KOPT-K1 (cell line): ENCODE measurements around the gene GPR83.

Experiments
- H3K27ac ChIP-seq: fragments of 200-600 bp; sonication (generic); 2 replicates; pipeline ENCODE4 v1.5.1; 2016; ENCODE audit warnings: antibody characterized with exemption, mild to moderate bottlenecking, low read depth, low read length; ENCODE audit not compliant: poor library complexity, severe bottlenecking
- H3K36me3 ChIP-seq: fragments of 200-600 bp; sonication (generic); 2 replicates; pipeline ENCODE4 v1.5.1; 2017; ENCODE audit warnings: antibody characterized with exemption, mild to moderate bottlenecking, low read length, moderate library complexity; ENCODE audit not compliant: insufficient read depth
- H3K9me3 ChIP-seq: fragments of 200-600 bp; sonication (generic); 2 replicates; pipeline ENCODE4 v1.5.1; 2017; ENCODE audit warnings: antibody characterized with exemption, low read length, mild to moderate bottlenecking; ENCODE audit not compliant: insufficient read depth, poor library complexity, severe bottlenecking

Gene GPR83

DNA sequence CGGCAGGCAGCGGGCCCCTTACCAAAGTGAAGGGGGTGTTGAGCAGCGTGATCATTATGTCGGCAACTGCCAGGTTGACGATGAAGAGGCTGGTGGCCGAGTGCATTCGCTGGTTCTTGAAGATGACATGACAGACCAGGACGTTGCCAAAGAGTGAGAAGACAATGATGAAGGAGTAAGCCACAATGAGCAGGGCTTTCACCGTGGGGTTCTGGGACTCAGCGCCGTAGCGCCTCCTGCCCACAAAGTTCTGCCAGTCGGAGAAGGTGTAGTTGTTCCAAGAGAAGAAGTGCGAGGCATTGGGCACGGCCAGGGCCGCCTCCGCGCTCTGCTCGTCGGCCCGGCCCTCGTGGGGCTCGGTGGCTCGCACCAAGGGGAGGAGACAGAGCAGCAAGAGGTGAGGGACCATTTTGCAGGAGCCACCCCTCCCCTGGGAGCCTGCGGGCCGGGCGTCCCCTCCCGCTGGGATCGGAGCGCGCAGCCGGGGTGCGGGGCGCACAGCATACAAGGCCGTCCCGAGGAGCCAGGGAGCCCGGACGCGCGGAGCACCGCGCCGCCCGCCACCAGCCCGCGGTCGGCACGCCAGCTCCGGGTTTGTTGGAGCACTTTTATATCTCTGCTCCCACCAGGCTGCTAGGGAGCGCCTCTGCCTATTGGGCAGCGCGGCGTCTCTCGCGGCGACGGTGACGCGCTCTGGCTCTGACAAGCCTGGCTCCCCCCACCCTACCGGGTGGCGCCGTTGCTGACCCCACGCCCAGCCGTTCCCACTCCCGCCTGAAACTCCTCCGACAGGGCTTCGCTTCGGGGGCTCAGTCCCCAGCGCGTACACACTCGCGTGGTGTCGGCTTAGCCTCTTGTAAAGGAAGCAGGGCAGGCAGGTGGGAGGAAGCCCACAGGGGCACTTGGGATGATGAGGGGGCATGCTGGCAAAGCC is at the start of gene GPR83:
GPR83 (minus strand) TSS at position 581 of the 934 bp plus-strand sequence; CDS start at position 409, 172 bp downstream.
- H3K36me3 ChIP-seq = no peaks in the 10 kb centered on the region
- no peak within 1 kb of the TSS for H3K27ac ChIP-seq
- no peaks in the 10 kb centered on the region for H3K9me3 ChIP-seq

DNA sequence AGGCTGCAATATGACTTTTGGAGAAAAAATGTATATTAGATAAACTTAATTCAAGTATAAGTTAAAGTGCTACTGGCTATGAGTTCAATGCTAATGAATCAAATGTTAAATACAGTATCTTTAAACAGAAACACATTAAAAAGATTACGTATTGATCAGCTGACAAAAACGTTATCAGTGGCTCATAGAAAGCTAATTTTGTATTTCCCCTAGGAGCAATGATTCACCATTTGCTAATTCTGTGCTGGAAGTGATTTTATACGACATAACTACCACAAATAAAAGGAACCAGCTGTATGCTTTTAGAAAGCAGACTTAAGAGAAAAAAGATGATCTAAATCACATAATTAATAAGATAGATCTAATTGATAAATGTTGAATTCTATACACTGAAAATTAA is 48.8 kb upstream of the GPR83 start:
- Histone ChIP-seq H3K36me3 (peaks cover 55% of the 10 kb centered on the region), H3K27ac (no peak overlapping the region), H3K9me3 (no peaks in the 10 kb centered on the region)

GRCh38 chr11:94449437-94449836 is 48.2 kb upstream of the GPR83 start:
- H3K9me3 ChIP-seq = no peaks in the 10 kb centered on the region
- H3K27ac ChIP-seq = no peak overlapping the region
- H3K36me3 ChIP-seq = peaks cover 54% of the 10 kb centered on the region

DNA sequence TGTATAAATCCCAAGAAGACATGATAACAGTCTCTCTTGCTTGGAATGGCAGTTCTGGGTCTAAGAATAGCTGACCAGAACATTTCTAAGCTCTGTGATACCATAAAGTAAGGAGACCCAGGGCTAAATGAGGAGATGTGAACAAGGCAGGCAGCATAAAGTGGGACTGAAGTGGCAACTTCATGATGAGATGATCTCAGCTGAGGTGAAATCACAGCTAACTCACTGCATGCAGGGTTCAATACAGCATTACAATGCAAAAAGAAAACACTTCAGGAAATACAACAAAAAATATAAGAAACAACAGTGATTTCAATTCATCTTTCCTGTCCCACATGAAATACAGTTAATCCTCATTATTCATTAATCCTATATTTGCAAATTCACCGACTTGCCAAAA is 47.8 kb upstream of the GPR83 start:
- no peak overlapping the region for H3K27ac ChIP-seq
- H3K9me3 ChIP-seq = no peaks in the 10 kb centered on the region
- peaks cover 54% of the 10 kb centered on the region for H3K36me3 ChIP-seq

DNA sequence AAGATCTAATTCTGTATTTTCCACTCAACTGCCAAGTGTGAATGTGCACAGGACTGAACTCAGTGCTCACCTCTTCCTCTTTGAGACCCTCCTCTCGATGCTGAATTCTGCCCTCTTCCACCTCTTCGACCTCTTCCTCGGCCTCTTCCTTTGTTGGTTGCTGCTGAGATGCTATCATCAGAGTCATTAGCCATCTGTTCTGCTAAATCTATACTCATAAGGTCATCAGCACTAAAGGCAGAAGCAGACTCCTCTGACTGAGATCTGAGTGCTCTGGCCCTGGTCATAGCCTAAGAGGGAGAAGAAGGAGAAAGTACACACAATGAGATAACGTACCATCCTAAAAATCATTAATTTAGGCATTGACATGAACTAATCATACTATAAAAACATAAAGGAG is 45.9 kb upstream of the GPR83 start:
- Histone ChIP-seq H3K9me3 (no peaks in the 10 kb centered on the region), H3K36me3 (peaks cover 60% of the 10 kb centered on the region), H3K27ac (no peak overlapping the region)

DNA sequence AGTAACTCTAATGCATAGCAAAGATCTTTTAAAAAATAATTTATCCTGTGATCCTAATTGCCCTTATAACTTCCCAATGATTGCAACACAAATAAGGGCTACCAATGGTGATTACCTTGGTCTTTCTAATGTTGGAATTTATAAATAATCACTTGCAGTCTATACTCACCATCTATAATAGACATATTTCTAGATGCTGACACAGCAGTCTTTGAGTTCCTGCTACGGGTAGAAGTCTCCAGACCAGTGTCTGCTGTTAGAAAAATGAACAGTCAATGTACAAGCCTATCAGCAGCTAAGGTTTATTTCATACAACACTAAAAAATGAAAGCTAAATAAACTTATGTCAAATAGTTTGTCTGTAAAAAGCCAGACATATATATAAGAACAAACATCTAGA is 44.4 kb upstream of the GPR83 start:
- Histone ChIP-seq H3K9me3 (no peaks in the 10 kb centered on the region), H3K36me3 (peaks cover 75% of the 10 kb centered on the region), H3K27ac (no peak overlapping the region)

DNA sequence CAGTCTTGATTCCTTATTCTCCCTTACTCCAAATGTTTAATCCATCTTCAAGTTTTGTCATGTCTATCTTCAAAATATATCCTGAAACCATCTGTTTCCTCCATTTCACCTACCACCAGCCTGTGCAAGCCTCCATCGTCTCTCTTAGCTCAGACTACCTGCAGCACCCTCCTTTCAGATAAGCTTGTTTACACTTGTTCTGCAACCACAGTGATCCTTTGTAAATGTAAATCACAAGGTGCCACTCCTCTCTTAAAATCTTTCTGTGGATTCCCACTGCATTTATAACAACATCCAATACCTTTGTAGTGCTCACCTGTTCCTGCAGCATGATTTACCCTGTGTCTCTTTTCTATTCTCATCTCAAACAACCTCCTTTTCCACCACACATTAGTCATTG is 31.8 kb upstream of the GPR83 start:
- peaks cover 82% of the 10 kb centered on the region for H3K36me3 ChIP-seq
- H3K9me3 ChIP-seq = peaks cover 13% of the 10 kb centered on the region
- H3K27ac ChIP-seq = no peak overlapping the region

DNA sequence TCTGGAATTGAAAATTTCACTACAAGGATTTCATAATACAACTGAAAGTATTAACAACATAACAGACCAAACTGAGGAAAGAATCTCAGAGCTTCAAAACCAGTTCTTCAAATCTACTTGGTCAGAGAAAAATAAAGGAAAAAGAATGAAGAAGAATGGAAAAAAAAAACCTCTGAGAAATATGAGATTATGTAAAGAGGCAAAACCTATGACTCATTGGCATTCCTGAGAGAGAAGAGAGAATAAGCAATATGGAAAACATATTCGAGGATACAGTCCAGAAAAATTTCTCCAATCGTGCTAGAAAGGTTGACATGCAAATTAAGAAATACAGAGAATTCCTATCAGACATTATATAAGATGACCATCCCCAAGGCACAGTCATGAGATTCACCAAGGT is 23.4 kb upstream of the GPR83 start:
- Histone ChIP-seq H3K36me3 (peaks cover 92% of the 10 kb centered on the region), H3K9me3 (peaks cover 17% of the 10 kb centered on the region), H3K27ac (no peak overlapping the region)

- Histone ChIP-seq H3K36me3 (peaks cover 92% of the 10 kb centered on the region), H3K9me3 (peaks cover 12% of the 10 kb centered on the region)
Measured at GRCh38 chr11:94424011-94424410, 22.8 kb upstream of the GPR83 start.

GRCh38 chr11:94423507-94423906 is 22.3 kb upstream of the GPR83 start:
- H3K9me3 ChIP-seq = peaks cover 6% of the 10 kb centered on the region
- no peak overlapping the region for H3K27ac ChIP-seq
- H3K36me3 ChIP-seq = peaks cover 91% of the 10 kb centered on the region

More at GRCh38 chr11:94424011-94424410, 22.8 kb upstream of the GPR83 start:
- H3K27ac ChIP-seq = no peak overlapping the region

GRCh38 chr11:94418123-94418765 is 17.0 kb upstream of the GPR83 start:
- Histone ChIP-seq H3K9me3 (no peaks in the 10 kb centered on the region), H3K36me3 (peaks cover 67% of the 10 kb centered on the region), H3K27ac (no peak overlapping the region)

GRCh38 chr11:94417386-94417987 is 16.3 kb upstream of the GPR83 start:
- H3K9me3 ChIP-seq = no peaks in the 10 kb centered on the region
- H3K36me3 ChIP-seq = peaks cover 59% of the 10 kb centered on the region
- no peak overlapping the region for H3K27ac ChIP-seq

GRCh38 chr11:94405062-94405833 is 4.0 kb upstream of the GPR83 start:
- Histone ChIP-seq H3K9me3 (no peaks in the 10 kb centered on the region), H3K27ac (no peak overlapping the region), H3K36me3 (no peaks in the 10 kb centered on the region)

DNA sequence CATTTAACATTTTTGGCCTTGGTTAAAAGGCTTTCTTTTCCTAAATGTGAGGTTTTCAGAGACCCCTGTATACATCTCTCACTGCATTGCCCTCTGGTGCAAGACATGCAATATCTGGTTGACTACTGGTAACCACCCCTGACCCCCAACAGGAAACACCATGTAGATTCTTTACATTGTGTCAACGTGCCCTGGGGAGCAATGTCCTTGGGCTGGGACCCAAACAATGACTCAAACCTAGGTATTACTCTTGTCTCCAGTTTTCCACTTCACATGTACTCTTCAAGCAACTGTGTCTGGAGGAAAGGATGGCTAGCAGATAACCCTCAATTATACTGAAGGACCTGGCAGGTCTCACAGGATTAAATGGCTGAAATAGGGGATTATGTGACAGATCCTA is 1.1 kb upstream of the GPR83 start:
- Histone ChIP-seq H3K27ac (no peak overlapping the region), H3K9me3 (no peaks in the 10 kb centered on the region), H3K36me3 (no peaks in the 10 kb centered on the region)
